ENCODE results near the gene F10.
"Not testable (repeated sequence)": the region's sequence is repeated elsewhere in the genome, so short reads cannot be mapped to it uniquely, and the experiment has no call there.

The F10 gene

DNA sequence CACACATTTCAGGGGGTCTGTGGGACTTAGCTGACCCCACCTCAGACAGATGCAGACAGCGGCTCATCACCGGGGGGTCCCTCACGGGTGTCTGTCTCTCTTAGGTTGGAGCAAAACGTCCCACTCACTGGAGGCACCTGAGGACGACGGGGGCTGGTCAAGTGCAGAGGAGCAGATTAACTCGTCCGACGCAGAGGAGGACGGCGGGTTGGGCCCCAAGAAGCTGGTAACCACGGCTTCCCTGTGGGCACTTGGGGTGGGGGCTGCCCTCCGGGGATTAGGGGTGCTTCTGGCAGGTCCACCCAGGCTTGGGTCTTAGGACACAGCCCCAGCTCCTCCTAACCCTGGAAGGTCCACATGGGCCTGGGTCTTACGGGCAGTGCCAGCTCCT is 28.2 kb upstream of the F10 start:
- Histone ChIP-seq H3K79me2 (ENCODE audit: control insufficient read depth, insufficient read depth, low read length, unreplicated experiment) (no peaks in the 10 kb centered on the region), H3K4me1 (ENCODE audit: control insufficient read depth, insufficient read depth, low read length, unreplicated experiment) (no peaks in the 10 kb centered on the region), H3K27me3 (ENCODE audit: insufficient read depth, low read length) (peaks cover 37% of the 10 kb centered on the region), H2AFZ (ENCODE audit: low read length, unreplicated experiment) (no peak overlapping the region), H3K36me3 (ENCODE audit: insufficient read depth, low read length) (no peaks in the 10 kb centered on the region), H3K27ac (ENCODE audit: low read depth, low read length) (no peak overlapping the region), H3K4me3 (ENCODE audit: low read depth, low read length) (no peak overlapping the region)

DNA sequence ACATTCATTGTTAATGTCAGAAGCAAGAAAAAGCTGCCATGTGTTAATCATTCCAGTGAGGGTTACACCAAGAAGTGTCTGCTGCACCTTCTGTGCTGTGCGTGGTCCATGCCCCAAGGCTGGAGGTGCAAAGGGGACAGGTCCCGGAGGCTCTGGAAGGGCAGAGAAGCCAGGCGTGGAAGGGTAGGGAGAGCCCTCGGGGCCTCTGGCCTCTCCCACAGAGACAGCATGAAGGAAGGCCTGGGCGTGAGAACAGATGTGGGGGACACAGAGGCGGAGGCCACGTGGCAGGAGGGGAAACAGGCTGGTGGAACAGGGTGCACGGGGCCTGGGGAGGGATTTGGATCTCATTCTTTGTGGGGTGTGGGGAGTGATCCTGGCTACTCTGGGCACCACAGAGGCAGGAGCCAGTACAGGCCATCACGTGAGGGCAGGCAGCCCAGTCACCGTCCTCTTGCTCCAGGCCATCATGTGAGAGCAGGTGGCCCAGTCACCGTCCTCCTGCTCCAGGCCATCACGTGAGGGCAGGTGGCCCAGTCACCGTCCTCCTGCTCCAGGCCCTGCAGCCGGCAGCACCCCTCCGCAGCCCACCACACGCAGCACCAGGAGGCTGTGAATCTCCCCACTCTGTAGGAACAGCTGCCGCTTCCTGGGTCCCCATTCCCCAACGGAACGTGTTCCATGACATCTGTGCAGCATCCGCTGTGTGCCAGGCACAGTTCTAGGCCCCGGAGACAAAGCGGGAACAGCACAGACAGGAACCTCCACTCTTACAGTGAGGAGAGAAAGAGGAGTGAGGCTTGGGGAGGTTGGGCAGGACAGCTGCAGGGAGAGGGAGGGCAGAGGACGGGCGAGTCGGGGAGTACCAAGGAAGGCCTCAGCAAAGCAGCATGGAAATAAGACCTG is 27.2 kb upstream of the F10 start:
- H3K4me1 ChIP-seq (ENCODE audit: control insufficient read depth, insufficient read depth, low read length, unreplicated experiment): no peaks in the 10 kb centered on the region
- H3K36me3 ChIP-seq (ENCODE audit: insufficient read depth, low read length): no peaks in the 10 kb centered on the region
- H3K27ac ChIP-seq (ENCODE audit: low read depth, low read length): no peak overlapping the region
- no peak overlapping the region for H3K4me3 ChIP-seq (ENCODE audit: low read depth, low read length)
- no peaks in the 10 kb centered on the region for H3K79me2 ChIP-seq (ENCODE audit: control insufficient read depth, insufficient read depth, low read length, unreplicated experiment)
- no peak overlapping the region for H2AFZ ChIP-seq (ENCODE audit: low read length, unreplicated experiment)
- peaks cover 37% of the 10 kb centered on the region for H3K27me3 ChIP-seq (ENCODE audit: insufficient read depth, low read length)

- Histone ChIP-seq H3K4me1 (ENCODE audit: control insufficient read depth, insufficient read depth, low read length, unreplicated experiment) (no peaks in the 10 kb centered on the region), H3K36me3 (ENCODE audit: insufficient read depth, low read length) (no peaks in the 10 kb centered on the region), H3K27me3 (ENCODE audit: insufficient read depth, low read length) (peaks cover 37% of the 10 kb centered on the region), H3K4me3 (ENCODE audit: low read depth, low read length) (no peak overlapping the region), H3K27ac (ENCODE audit: low read depth, low read length) (no peak overlapping the region), H2AFZ (ENCODE audit: low read length, unreplicated experiment) (no peak overlapping the region), H3K79me2 (ENCODE audit: control insufficient read depth, insufficient read depth, low read length, unreplicated experiment) (no peaks in the 10 kb centered on the region)
These were observed 26.4 kb upstream of the F10 start for GRCh38 chr13:113096052-113096744.

DNA sequence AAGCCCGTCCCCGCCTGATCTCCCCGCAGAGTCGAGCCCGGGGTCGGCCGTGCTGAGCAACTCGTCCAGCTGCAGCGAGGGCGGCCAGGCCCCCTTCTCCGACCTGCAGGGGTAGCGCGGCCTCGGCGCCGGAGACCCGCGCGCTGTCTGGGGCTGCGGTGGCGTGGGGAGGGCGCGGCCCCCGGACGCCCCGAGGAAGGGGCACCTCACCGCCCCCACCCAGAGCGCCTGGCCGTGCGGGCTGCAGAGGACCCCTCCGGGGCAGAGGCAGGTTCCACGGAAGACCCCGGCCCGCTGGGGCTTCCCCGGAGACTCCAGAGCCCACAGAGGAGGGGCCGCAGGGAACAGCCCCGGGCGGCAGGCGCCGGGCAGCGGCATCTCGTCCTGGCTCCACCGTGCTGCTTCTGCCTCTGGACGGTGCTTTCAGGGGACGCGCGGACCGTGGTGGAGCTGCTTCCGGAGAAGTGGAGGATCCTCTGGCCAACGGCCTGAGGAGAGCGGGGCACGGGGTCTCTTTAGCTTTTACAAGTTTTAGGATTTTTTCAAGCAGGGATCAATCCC is 25.8 kb upstream of the F10 start:
- H2AFZ ChIP-seq (ENCODE audit: low read length, unreplicated experiment): no peak overlapping the region
- H3K79me2 ChIP-seq (ENCODE audit: control insufficient read depth, insufficient read depth, low read length, unreplicated experiment): no peaks in the 10 kb centered on the region
- no peaks in the 10 kb centered on the region for H3K4me1 ChIP-seq (ENCODE audit: control insufficient read depth, insufficient read depth, low read length, unreplicated experiment)
- H3K36me3 ChIP-seq (ENCODE audit: insufficient read depth, low read length): no peaks in the 10 kb centered on the region
- peaks cover 37% of the 10 kb centered on the region for H3K27me3 ChIP-seq (ENCODE audit: insufficient read depth, low read length)
- H3K27ac ChIP-seq (ENCODE audit: low read depth, low read length): no peak overlapping the region
- no peak overlapping the region for H3K4me3 ChIP-seq (ENCODE audit: low read depth, low read length)

GRCh38 chr13:113097651-113098050 is 24.9 kb upstream of the F10 start:
- peaks cover 37% of the 10 kb centered on the region for H3K27me3 ChIP-seq (ENCODE audit: insufficient read depth, low read length)
- H3K4me1 ChIP-seq (ENCODE audit: control insufficient read depth, insufficient read depth, low read length, unreplicated experiment): no peaks in the 10 kb centered on the region

DNA sequence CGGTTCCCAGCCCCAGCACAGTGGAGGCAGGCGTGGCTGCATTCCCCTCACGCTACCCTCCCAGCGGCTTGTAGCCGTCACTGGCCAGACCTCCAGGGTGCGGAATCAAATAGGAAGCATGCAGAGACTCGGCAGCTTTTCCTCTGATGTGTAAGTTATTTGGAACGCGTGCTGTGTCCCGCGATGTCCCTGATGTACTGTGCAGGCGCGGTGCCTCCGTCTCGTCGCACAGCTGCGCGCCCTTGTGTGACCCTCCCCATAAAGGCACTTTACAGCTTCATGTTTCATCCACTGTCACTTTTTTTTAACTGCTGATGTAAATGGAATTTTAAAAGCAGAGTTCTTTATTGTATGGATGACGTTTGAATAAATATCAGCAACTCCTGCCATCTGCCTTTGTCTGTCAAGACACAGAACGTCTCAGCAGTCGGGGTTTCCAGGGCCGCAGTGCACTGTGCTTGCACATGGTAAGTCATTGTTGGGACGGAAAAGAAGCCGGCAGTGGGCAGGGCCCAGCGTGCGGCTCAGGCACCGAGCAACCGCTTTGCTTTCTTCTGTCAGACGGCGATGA is 24.4 kb upstream of the F10 start:
- no peak overlapping the region for H3K27ac ChIP-seq (ENCODE audit: low read depth, low read length)
- H3K4me3 ChIP-seq (ENCODE audit: low read depth, low read length): no peak overlapping the region
- H3K4me1 ChIP-seq (ENCODE audit: control insufficient read depth, insufficient read depth, low read length, unreplicated experiment): no peaks in the 10 kb centered on the region
- no peak overlapping the region for H2AFZ ChIP-seq (ENCODE audit: low read length, unreplicated experiment)
- peaks cover 36% of the 10 kb centered on the region for H3K27me3 ChIP-seq (ENCODE audit: insufficient read depth, low read length)
- H3K79me2 ChIP-seq (ENCODE audit: control insufficient read depth, insufficient read depth, low read length, unreplicated experiment): no peaks in the 10 kb centered on the region
- H3K36me3 ChIP-seq (ENCODE audit: insufficient read depth, low read length): no peaks in the 10 kb centered on the region

More at GRCh38 chr13:113097651-113098050, 24.9 kb upstream of the F10 start:
- no peak overlapping the region for H2AFZ ChIP-seq (ENCODE audit: low read length, unreplicated experiment)
- no peak overlapping the region for H3K4me3 ChIP-seq (ENCODE audit: low read depth, low read length)
- no peak overlapping the region for H3K27ac ChIP-seq (ENCODE audit: low read depth, low read length)
- H3K36me3 ChIP-seq (ENCODE audit: insufficient read depth, low read length): no peaks in the 10 kb centered on the region
- no peaks in the 10 kb centered on the region for H3K79me2 ChIP-seq (ENCODE audit: control insufficient read depth, insufficient read depth, low read length, unreplicated experiment)

DNA sequence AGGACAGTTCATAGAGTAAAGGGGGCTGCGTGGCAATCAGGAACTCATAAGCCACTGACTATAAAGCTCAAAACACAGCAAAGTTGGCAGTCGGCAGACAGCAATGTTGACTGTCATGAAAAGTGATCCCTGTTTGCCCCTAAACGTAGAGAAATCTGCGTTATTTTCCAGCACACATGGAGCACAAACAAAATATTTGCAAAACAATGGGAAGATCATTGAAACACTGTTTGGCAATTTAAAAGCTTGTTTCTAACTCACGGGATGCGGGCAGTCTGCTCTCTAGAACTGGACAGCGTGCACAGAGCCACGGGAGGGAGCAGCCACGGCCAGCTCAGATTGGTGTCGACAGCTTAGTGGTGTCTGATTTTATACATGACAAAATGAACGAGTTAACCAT is 23.5 kb upstream of the F10 start:
- Histone ChIP-seq H3K27me3 (ENCODE audit: insufficient read depth, low read length) (peaks cover 28% of the 10 kb centered on the region), H3K36me3 (ENCODE audit: insufficient read depth, low read length) (no peaks in the 10 kb centered on the region), H3K4me1 (ENCODE audit: control insufficient read depth, insufficient read depth, low read length, unreplicated experiment) (no peaks in the 10 kb centered on the region), H3K4me3 (ENCODE audit: low read depth, low read length) (no peak overlapping the region), H2AFZ (ENCODE audit: low read length, unreplicated experiment) (no peak overlapping the region), H3K79me2 (ENCODE audit: control insufficient read depth, insufficient read depth, low read length, unreplicated experiment) (no peaks in the 10 kb centered on the region), H3K27ac (ENCODE audit: low read depth, low read length) (no peak overlapping the region)

- H2AFZ ChIP-seq (ENCODE audit: low read length, unreplicated experiment); H3K27ac ChIP-seq (ENCODE audit: low read depth, low read length); H3K36me3 ChIP-seq (ENCODE audit: insufficient read depth, low read length); H3K4me1 ChIP-seq (ENCODE audit: control insufficient read depth, insufficient read depth, low read length, unreplicated experiment); H3K4me3 ChIP-seq (ENCODE audit: low read depth, low read length); H3K79me2 ChIP-seq (ENCODE audit: control insufficient read depth, insufficient read depth, low read length, unreplicated experiment): not testable (repeated sequence)
- peaks cover 17% of the 10 kb centered on the region; the same call in 1 of the 2 replicates for H3K27me3 ChIP-seq (ENCODE audit: insufficient read depth, low read length)
These were observed 20.3 kb upstream of the F10 start for GRCh38 chr13:113102302-113102701.

DNA sequence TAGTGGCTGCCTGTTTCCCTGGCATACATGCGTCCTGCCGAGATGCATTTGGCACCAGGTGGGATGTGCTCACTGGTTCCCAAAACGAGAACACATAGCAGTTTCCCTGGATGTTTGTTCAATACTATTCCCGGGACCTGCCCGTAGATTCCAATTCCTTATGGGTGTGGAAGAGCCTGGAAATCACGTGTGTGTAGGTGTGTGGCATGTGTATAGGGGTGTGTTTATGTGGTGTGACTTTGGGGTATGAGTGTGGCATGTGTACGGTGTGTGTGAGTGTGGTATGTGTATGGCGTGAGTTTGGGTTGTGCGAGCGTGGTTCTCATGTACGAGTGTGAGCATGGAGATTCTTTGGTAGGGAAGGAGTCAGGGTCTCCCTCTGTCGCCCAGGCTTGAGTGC is 19.9 kb upstream of the F10 start:
- Histone ChIP-seq H3K4me3 (ENCODE audit: low read depth, low read length) (no peak overlapping the region), H3K27ac (ENCODE audit: low read depth, low read length) (no peak overlapping the region), H2AFZ (ENCODE audit: low read length, unreplicated experiment) (no peak overlapping the region), H3K4me1 (ENCODE audit: control insufficient read depth, insufficient read depth, low read length, unreplicated experiment) (no peaks in the 10 kb centered on the region), H3K27me3 (ENCODE audit: insufficient read depth, low read length) (peaks cover 16% of the 10 kb centered on the region; the same call in 1 of the 2 replicates), H3K36me3 (ENCODE audit: insufficient read depth, low read length) (no peaks in the 10 kb centered on the region), H3K79me2 (ENCODE audit: control insufficient read depth, insufficient read depth, low read length, unreplicated experiment) (no peaks in the 10 kb centered on the region)

DNA sequence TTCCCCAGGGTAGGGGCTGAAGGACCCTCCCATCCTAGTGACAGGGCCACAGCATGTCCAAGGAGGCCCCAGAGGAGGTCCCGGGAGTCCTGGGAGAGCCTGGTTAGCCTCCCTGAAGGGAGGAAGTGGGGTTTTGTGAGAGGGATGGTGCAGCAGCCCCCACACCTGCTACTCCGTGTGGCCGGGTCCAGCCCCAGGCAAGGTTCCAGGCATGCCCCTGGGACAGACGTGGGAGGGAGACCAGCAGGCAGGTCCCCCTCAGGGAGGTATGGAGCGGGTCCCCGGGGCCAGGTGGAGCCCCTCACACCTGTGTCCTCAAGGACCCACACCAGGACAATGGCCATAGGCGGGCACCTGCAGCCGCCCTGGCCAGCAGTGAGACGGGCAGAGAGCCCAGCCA is 19.0 kb upstream of the F10 start:
- Histone ChIP-seq H3K27ac (ENCODE audit: low read depth, low read length) (no peak overlapping the region), H3K79me2 (ENCODE audit: control insufficient read depth, insufficient read depth, low read length, unreplicated experiment) (no peaks in the 10 kb centered on the region), H3K36me3 (ENCODE audit: insufficient read depth, low read length) (no peaks in the 10 kb centered on the region), H3K4me1 (ENCODE audit: control insufficient read depth, insufficient read depth, low read length, unreplicated experiment) (no peaks in the 10 kb centered on the region), H3K27me3 (ENCODE audit: insufficient read depth, low read length) (peaks cover 6% of the 10 kb centered on the region; the same call in 1 of the 2 replicates), H2AFZ (ENCODE audit: low read length, unreplicated experiment) (no peak overlapping the region), H3K4me3 (ENCODE audit: low read depth, low read length) (no peak overlapping the region)
